SK-N-SH treated with all-trans-retinoic acid at 6 μM for 48 hours (cell line): ENCODE data around the gene VDAC1.
A peak's percentile ranks its signal among the peaks of the same experiment; 100 is the strongest.
"Not testable (repeated sequence)": the region's sequence is repeated elsewhere in the genome, so short reads cannot be mapped to it uniquely, and the experiment has no call there.

Experiments used
- ATAC-seq: fragments of 200-7000 bp; cut with Tn5 transposase; 3 replicates; pipeline ENCODE4 v1.9.1; 2020; ENCODE audit warnings: mild to moderate bottlenecking, moderate library complexity
- ARNTL ChIP-seq: fragments of 450-650 bp; formaldehyde crosslinking; IDR thresholded peaks from 2 replicates; pipeline ENCODE4 v1.5.0; 2020; ENCODE audit warnings: low read depth, mild to moderate bottlenecking, moderate library complexity, borderline replicate concordance
- BACH2 ChIP-seq: fragments of 250-450 bp; sonication (Bioruptor Pico); IDR thresholded peaks from 2 replicates; pipeline ENCODE4 v1.9.0; 2021; ENCODE audit warnings: mild to moderate bottlenecking, borderline replicate concordance
- CREB5 ChIP-seq: fragments of 250-450 bp; sonication (Bioruptor Pico); IDR thresholded peaks from 2 replicates; pipeline ENCODE4 v1.5.1; 2020; ENCODE audit warnings: low read depth, mild to moderate bottlenecking, moderate library complexity
- CSDC2 ChIP-seq: fragments of 250-450 bp; sonication (Bioruptor Pico); IDR thresholded peaks from 2 replicates; pipeline ENCODE4 v1.5.0; 2020; ENCODE audit warnings: mild to moderate bottlenecking, moderate library complexity
- CSRNP3 ChIP-seq: fragments of 250-450 bp; sonication (Bioruptor Pico); IDR thresholded peaks from 2 replicates; pipeline ENCODE4 v1.5.1; 2021; ENCODE audit warnings: mild to moderate bottlenecking, moderate library complexity
- ESRRG ChIP-seq: fragments of 250-450 bp; sonication (Bioruptor Pico); IDR thresholded peaks from 2 replicates; pipeline ENCODE4 v1.6.1; 2021; ENCODE audit warnings: mild to moderate bottlenecking
- GLIS3 ChIP-seq: fragments of 250-450 bp; sonication (Bioruptor Pico); IDR thresholded peaks from 2 replicates; pipeline ENCODE4 v1.5.0; 2020; ENCODE audit warnings: mild to moderate bottlenecking, moderate library complexity
- ISL1 ChIP-seq: fragments of 250-450 bp; sonication (Bioruptor Pico); IDR thresholded peaks from 2 replicates; pipeline ENCODE4 v2.1.2; 2022; ENCODE audit warnings: mild to moderate bottlenecking, moderate library complexity
- OSR1 ChIP-seq: fragments of 250-450 bp; sonication (Bioruptor Pico); IDR thresholded peaks from 2 replicates; pipeline ENCODE4 v1.8.0; 2022; ENCODE audit warnings: moderate library complexity, mild to moderate bottlenecking, inconsistent platforms
- PATZ1 ChIP-seq: fragments of 250-450 bp; sonication (Bioruptor Pico); IDR thresholded peaks from 2 replicates; pipeline ENCODE4 v1.8.0; 2020; ENCODE audit warnings: mild to moderate bottlenecking, moderate library complexity, borderline replicate concordance
- POU6F1 ChIP-seq: fragments of 250-450 bp; sonication (Bioruptor Pico); IDR thresholded peaks from 2 replicates; pipeline ENCODE4 v1.8.0; 2021; ENCODE audit warnings: low read depth, mild to moderate bottlenecking, moderate library complexity, borderline replicate concordance
- PPARA ChIP-seq: fragments of 250-450 bp; sonication (Bioruptor Pico); IDR thresholded peaks from 2 replicates; pipeline ENCODE4 v1.5.0; 2020; ENCODE audit warnings: mild to moderate bottlenecking, borderline replicate concordance
- RARB ChIP-seq: fragments of 250-450 bp; sonication (Bioruptor Pico); IDR thresholded peaks from 2 replicates; pipeline ENCODE4 v1.8.0; 2021; ENCODE audit warnings: mild to moderate bottlenecking, moderate library complexity
- SNAI2 ChIP-seq: fragments of 250-450 bp; sonication (Bioruptor Pico); IDR thresholded peaks from 2 replicates; pipeline ENCODE4 v1.5.0; 2020; ENCODE audit warnings: mild to moderate bottlenecking, moderate library complexity
- TCF4 ChIP-seq: fragments of 250-450 bp; sonication (Bioruptor Pico); IDR thresholded peaks from 2 replicates; pipeline ENCODE4 v1.8.0; 2021; ENCODE audit warnings: mild to moderate bottlenecking, moderate library complexity, borderline replicate concordance
- TOX ChIP-seq: fragments of 250-450 bp; sonication (Bioruptor Pico); IDR thresholded peaks from 2 replicates; pipeline ENCODE4 v1.8.0; 2021; ENCODE audit warnings: mild to moderate bottlenecking, moderate library complexity, borderline replicate concordance
- TSHZ2 ChIP-seq: fragments of 250-450 bp; sonication (Bioruptor Pico); IDR thresholded peaks from 2 replicates; pipeline ENCODE4 v1.5.0; 2020; ENCODE audit warnings: mild to moderate bottlenecking, moderate library complexity
- ZC3H10 ChIP-seq: fragments of 250-450 bp; sonication (Bioruptor Pico); IDR thresholded peaks from 2 replicates; pipeline ENCODE4 v1.5.1; 2021; ENCODE audit warnings: mild to moderate bottlenecking, moderate library complexity
- ZFP3 ChIP-seq: fragments of 250-450 bp; sonication (Bioruptor Pico); IDR thresholded peaks from 2 replicates; pipeline ENCODE4 v1.5.0; 2020; ENCODE audit warnings: mild to moderate bottlenecking, moderate library complexity
- ZFP30 ChIP-seq: fragments of 450-650 bp; formaldehyde crosslinking; IDR thresholded peaks from 2 replicates; pipeline ENCODE4 v1.5.0; 2022; ENCODE audit warnings: mild to moderate bottlenecking, moderate library complexity
- ZNF565 ChIP-seq: fragments of 450-650 bp; formaldehyde crosslinking; conservative IDR thresholded peaks from 2 replicates; pipeline ENCODE4 v1.5.0; 2020; ENCODE audit warnings: low read depth, mild to moderate bottlenecking, moderate library complexity
- ZNF70 ChIP-seq: fragments of 450-650 bp; formaldehyde crosslinking; IDR thresholded peaks from 2 replicates; pipeline ENCODE4 v1.5.0; 2020; ENCODE audit warnings: mild to moderate bottlenecking, moderate library complexity
- ZNF8 ChIP-seq: fragments of 450-650 bp; formaldehyde crosslinking; IDR thresholded peaks from 2 replicates; pipeline ENCODE4 v1.5.0; 2020; ENCODE audit warnings: mild to moderate bottlenecking, moderate library complexity

Gene VDAC1

GRCh38 chr5:133956196-133956595, 48.6 kb downstream of the VDAC1 start:
- ATAC-seq = not testable (repeated sequence)

- TF ChIP-seq CREB5 (CRISPR knock-in tag) (no peak), ESRRG (CRISPR knock-in tag) (no peak), PPARA (CRISPR knock-in tag) (no peak), SNAI2 (CRISPR knock-in tag) (no peak), TSHZ2 (no peak), CSDC2 (CRISPR knock-in tag) (no peak), OSR1 (CRISPR knock-in tag) (no peak), ZNF565 (CRISPR knock-in tag) (no peak), ZFP30 (CRISPR knock-in tag) (no peak), BACH2 (CRISPR knock-in tag) (no peak), ARNTL (CRISPR knock-in tag) (no peak), POU6F1 (no peak), TOX (CRISPR knock-in tag) (no peak), TCF4 (CRISPR knock-in tag) (no peak), ZFP3 (no peak), ZC3H10 (no peak), CSRNP3 (CRISPR knock-in tag) (no peak)
- peak; percentile 24 for ATAC-seq
These were observed 51.1 kb downstream of the VDAC1 start for GRCh38 chr5:133953568-133954145.

- TF ChIP-seq BACH2 (CRISPR knock-in tag) (no peak), ISL1 (CRISPR knock-in tag) (no peak), CSRNP3 (CRISPR knock-in tag) (no peak), ZC3H10 (no peak), ZNF8 (no peak), ZNF70 (CRISPR knock-in tag) (no peak), CREB5 (CRISPR knock-in tag) (no peak), TCF4 (CRISPR knock-in tag) (no peak), ARNTL (CRISPR knock-in tag) (no peak), TOX (CRISPR knock-in tag) (no peak), OSR1 (CRISPR knock-in tag) (no peak), PPARA (CRISPR knock-in tag) (no peak), ZFP30 (CRISPR knock-in tag) (no peak), SNAI2 (CRISPR knock-in tag) (no peak), RARB (CRISPR knock-in tag) (no peak), ZFP3 (no peak), PATZ1 (no peak), GLIS3 (CRISPR knock-in tag) (no peak)
- ATAC-seq = peak; percentile 98
These were observed 51.8 kb downstream of the VDAC1 start for GRCh38 chr5:133952729-133953567.
